A673 (cell line): ENCODE results near the gene WFDC11. TPM values are rescaled to one million over a fixed set of nuclear protein-coding genes. Genes with fewer than 3 reads are reported as not detected.
"Not testable (repeated sequence)": the region's sequence is repeated elsewhere in the genome, so short reads cannot be mapped to it uniquely, and the experiment has no call there.

Experiments used
- BruUV-seq: library from RNA; stranded (reverse); fragments of 400-500 nt; replicated peaks from 2 replicates; lab custom pipeline; 2021; lab: Mats Ljungman, UMichigan
- CTCF ChIA-PET: fragments of 300-600 bp; sonication (Branson Sonifier 250); formaldehyde crosslinking; loops from one replicate; lab custom pipeline; 2022; ENCODE audit warnings: antibody characterized with exemption; lab: Charles Lee
- POLR2A ChIA-PET: fragments of 300-600 bp; sonication (Branson Sonifier 250); formaldehyde crosslinking; loops from one replicate; lab custom pipeline; 2022; ENCODE audit warnings: antibody characterized with exemption; ENCODE audit not compliant: low non-redundant PET; lab: Charles Lee
- DNase-seq: peaks from one replicate; pipeline ENCODE4 v3.0.0-alpha.2; 2015; ENCODE audit warnings: low spot score
- H3K27ac ChIP-seq: fragments of 200-600 bp; sonication (generic); 2 replicates; pipeline ENCODE4 v1.5.1; 2016; ENCODE audit warnings: mixed run types, low read depth, mild to moderate bottlenecking, mixed read lengths, antibody characterized with exemption, low read length; ENCODE audit not compliant: poor library complexity, severe bottlenecking
- H3K27me3 ChIP-seq: fragments of 200-600 bp; sonication (generic); replicated peaks from 2 replicates; pipeline ENCODE4 v1.6.1; 2017; ENCODE audit warnings: mixed run types, low read depth, mild to moderate bottlenecking, mixed read lengths, antibody characterized with exemption, low read length; ENCODE audit not compliant: insufficient read depth, poor library complexity
- H3K36me3 ChIP-seq: fragments of 200-600 bp; sonication (generic); 2 replicates; pipeline ENCODE4 v1.6.1; 2016; ENCODE audit warnings: mixed run types, mild to moderate bottlenecking, mixed read lengths, antibody characterized with exemption, low read length; ENCODE audit not compliant: insufficient read depth, poor library complexity, severe bottlenecking
- H3K4me1 ChIP-seq: fragments of 200-600 bp; sonication (generic); 2 replicates; pipeline ENCODE4 v1.6.1; 2017; ENCODE audit warnings: mixed run types, mild to moderate bottlenecking, mixed read lengths, antibody characterized with exemption, low read length; ENCODE audit not compliant: insufficient read depth, poor library complexity, severe bottlenecking
- H3K4me3 ChIP-seq: fragments of 200-600 bp; sonication (generic); 2 replicates; pipeline ENCODE4 v1.5.1; 2016; ENCODE audit warnings: low read depth, mixed run types, mild to moderate bottlenecking, mixed read lengths, low read length; ENCODE audit not compliant: poor library complexity, severe bottlenecking
- H3K9me3 ChIP-seq: fragments of 200-600 bp; sonication (generic); 2 replicates; pipeline ENCODE4 v1.6.1; 2016; ENCODE audit warnings: mixed run types, low read depth, mild to moderate bottlenecking, mixed read lengths, antibody characterized with exemption, low read length; ENCODE audit not compliant: poor library complexity, severe bottlenecking
- CTCF ChIP-seq: fragments of 300-800, 200-600 bp; sonication (generic); conservative IDR thresholded peaks from 2 replicates; pipeline ENCODE4 v1.5.1; 2017; ENCODE audit warnings: low read depth, mild to moderate bottlenecking, antibody characterized with exemption, low read length, moderate library complexity, mixed read lengths
- EZH2 ChIP-seq: fragments of 200-600 bp; sonication (generic); IDR thresholded peaks from 2 replicates; pipeline ENCODE4 v1.6.1; 2017; ENCODE audit warnings: borderline replicate concordance, low read depth, mild to moderate bottlenecking, mixed read lengths, antibody characterized with exemption, low read length; ENCODE audit not compliant: poor library complexity, severe bottlenecking
- intact Hi-C: fragments of 100-400 bp; cut with micrococcal nuclease; formaldehyde crosslinking; loops from one replicate; pipeline ENCODE4 v1.10.0; 2022; ENCODE audit not compliant: unreplicated experiment
- total RNA-seq: library from RNA; stranded (reverse); gene quantifications from 2 replicates; pipeline ENCODE4 v1.2.3, GENCODE V29; 2021

The WFDC11 gene
- total RNA-seq, 1 experiment from 2014 or later = not detected

DNA sequence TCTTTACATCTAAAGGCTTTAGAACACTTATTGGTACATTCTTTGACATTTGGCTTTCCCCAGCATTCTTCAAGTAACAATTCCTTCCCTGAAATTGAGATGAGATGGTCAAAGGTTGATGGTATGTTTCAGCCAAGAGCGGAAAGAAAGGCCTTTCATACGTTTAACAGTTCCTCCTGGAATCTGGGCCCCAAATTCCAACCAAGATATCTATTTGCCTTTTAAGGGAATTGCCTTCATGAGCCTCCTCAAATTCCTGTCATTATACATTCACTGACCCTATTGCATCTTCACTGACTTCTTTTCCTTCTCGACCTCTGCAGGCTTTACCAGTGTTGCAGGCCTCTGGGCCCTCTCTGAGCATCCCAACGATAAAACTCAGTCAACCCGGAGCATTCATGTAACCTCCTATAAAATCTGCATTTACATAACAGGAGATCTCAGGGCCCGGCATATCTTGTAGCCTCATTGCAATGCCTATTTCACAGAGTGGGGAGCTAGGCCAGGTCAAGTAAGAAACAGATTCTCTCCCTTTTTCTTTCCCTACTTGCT is 20.7 kb downstream of the WFDC11 start:
- no peak for DNase-seq
- Histone ChIP-seq H3K4me1 (no peaks in the 10 kb centered on the region), H3K27me3 (no peaks in the 10 kb centered on the region), H3K27ac (no peak overlapping the region), H3K36me3 (no peaks in the 10 kb centered on the region), H3K4me3 (no peak overlapping the region), H3K9me3 (no peaks in the 10 kb centered on the region)
- ChIA-PET CTCF (no interaction called here), POLR2A (no interaction called here)
- no TSS peak for BruUV-seq
- intact Hi-C loops = no loop called here
- no peak for TF ChIP-seq EZH2
- TF ChIP-seq CTCF = no peak

GRCh38 chr20:45647441-45648050 is 22.5 kb downstream of the WFDC11 start:
- Histone ChIP-seq H3K36me3 (no peaks in the 10 kb centered on the region), H3K9me3 (no peaks in the 10 kb centered on the region), H3K4me1 (no peaks in the 10 kb centered on the region), H3K27me3 (no peaks in the 10 kb centered on the region), H3K27ac (no peak overlapping the region), H3K4me3 (no peak overlapping the region)
- intact Hi-C loops = no loop called here
- CTCF ChIA-PET = no interaction called here
- TF ChIP-seq CTCF (no peak), EZH2 (no peak)
- no TSS peak for BruUV-seq
- POLR2A ChIA-PET = no interaction called here
- DNase-seq = no peak

- no peak overlapping the region for H3K27ac ChIP-seq
- no TSS peak for BruUV-seq
- H3K9me3 ChIP-seq = no peaks in the 10 kb centered on the region
- no peak overlapping the region for H3K4me3 ChIP-seq
- H3K4me1 ChIP-seq = no peaks in the 10 kb centered on the region
- TF ChIP-seq EZH2 (no peak), CTCF (no peak)
- no peak for DNase-seq
- intact Hi-C loops = no loop called here
- CTCF ChIA-PET = no interaction called here
- no peaks in the 10 kb centered on the region for H3K27me3 ChIP-seq
- no peaks in the 10 kb centered on the region for H3K36me3 ChIP-seq
- POLR2A ChIA-PET = no interaction called here
Measured at GRCh38 chr20:45646875-45647274, 23.2 kb downstream of the WFDC11 start.

GRCh38 chr20:45645869-45646268 is 24.2 kb downstream of the WFDC11 start:
- H3K27me3 ChIP-seq, BruUV-seq, intact Hi-C loops, H3K4me1 ChIP-seq, DNase-seq, H3K36me3 ChIP-seq, CTCF ChIA-PET, POLR2A ChIA-PET, H3K9me3 ChIP-seq, H3K27ac ChIP-seq, H3K4me3 ChIP-seq: not testable (repeated sequence)

DNA sequence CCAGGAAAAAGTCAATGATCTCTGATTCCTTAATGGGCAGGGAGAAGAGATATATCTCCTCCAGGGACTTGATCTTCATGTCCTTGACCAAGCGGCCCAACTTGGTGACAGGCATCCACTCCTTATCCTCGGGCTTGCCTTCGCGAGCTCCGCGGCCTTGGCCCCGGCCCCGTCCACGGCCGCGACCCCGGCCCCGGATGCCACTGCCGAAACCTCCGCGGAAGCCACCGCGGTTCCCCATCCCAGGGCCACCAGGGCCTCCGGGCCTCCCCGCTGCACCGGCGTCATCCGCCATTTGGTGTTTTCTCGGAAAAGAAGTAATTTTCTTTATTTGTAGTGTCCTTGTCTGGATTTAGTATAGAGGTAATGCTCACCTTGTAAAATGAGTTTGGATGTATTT is 29.0 kb downstream of the WFDC11 start:
- intact Hi-C loops, CTCF ChIA-PET, DNase-seq, H3K36me3 ChIP-seq, BruUV-seq, H3K4me3 ChIP-seq, H3K27me3 ChIP-seq, H3K4me1 ChIP-seq, H3K27ac ChIP-seq, POLR2A ChIA-PET, H3K9me3 ChIP-seq: not testable (repeated sequence)
